Measurements from ENCODE around the gene SEMA3C.

DNA sequence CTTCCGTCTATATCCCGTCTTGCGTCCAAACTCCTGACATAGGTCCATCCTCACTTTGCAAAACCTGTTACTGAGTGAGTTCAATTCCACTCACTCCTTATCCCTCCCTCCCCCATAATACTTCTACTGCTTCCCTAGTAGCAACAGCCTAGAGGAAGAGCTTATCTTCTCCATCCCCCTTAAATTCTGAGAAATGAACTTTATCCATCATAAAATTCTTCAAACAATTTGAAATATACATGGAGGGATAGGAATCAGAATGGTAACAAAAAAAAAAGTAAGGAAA, 27.6 kb downstream of the SEMA3C start:
- TF ChIP-seq, protein P1, sequence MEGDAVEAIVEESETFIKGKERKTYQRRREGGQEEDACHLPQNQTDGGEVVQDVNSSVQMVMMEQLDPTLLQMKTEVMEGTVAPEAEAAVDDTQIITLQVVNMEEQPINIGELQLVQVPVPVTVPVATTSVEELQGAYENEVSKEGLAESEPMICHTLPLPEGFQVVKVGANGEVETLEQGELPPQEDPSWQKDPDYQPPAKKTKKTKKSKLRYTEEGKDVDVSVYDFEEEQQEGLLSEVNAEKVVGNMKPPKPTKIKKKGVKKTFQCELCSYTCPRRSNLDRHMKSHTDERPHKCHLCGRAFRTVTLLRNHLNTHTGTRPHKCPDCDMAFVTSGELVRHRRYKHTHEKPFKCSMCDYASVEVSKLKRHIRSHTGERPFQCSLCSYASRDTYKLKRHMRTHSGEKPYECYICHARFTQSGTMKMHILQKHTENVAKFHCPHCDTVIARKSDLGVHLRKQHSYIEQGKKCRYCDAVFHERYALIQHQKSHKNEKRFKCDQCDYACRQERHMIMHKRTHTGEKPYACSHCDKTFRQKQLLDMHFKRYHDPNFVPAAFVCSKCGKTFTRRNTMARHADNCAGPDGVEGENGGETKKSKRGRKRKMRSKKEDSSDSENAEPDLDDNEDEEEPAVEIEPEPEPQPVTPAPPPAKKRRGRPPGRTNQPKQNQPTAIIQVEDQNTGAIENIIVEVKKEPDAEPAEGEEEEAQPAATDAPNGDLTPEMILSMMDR (IDR thresholded peaks at IDR 0.05; ENCODE audit: extremely low read depth in 1 of 2, insufficient read depth in 1 of 2, low read depth in 1 of 2, low read length in 2 of 2) = no peak
- no peak for TF ChIP-seq GATA2 (IDR thresholded peaks at IDR 0.05; ENCODE audit: insufficient read depth, insufficient read length, low read depth, low read length)
- TF ChIP-seq POLR2AphosphoS5 (IDR thresholded peaks at IDR 0.05; ENCODE audit: insufficient read depth, low read depth, low read length) = no peak
- no peak for TF ChIP-seq FOS (IDR thresholded peaks at IDR 0.05; ENCODE audit: borderline replicate concordance, insufficient read depth, low read length)
- TF ChIP-seq POLR2A (IDR thresholded peaks at IDR 0.05; ENCODE audit: low read depth, low read length) = no peak
- no peak for TF ChIP-seq EZH2 (IDR thresholded peaks at IDR 0.05; ENCODE audit: borderline replicate concordance, low read depth, low read length, severe bottlenecking)
- TF ChIP-seq MYC (IDR thresholded peaks at IDR 0.05; ENCODE audit: low read depth, low read length) = no peak
- TF ChIP-seq, protein P2, sequence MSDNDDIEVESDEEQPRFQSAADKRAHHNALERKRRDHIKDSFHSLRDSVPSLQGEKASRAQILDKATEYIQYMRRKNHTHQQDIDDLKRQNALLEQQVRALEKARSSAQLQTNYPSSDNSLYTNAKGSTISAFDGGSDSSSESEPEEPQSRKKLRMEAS (IDR thresholded peaks at IDR 0.05; ENCODE audit: insufficient read depth, insufficient read length) = no peak
